HepG2 (cell line): Measurements from ENCODE around the gene CCDC77. TPM values are rescaled to one million over a fixed set of nuclear protein-coding genes. Genes with fewer than 3 reads are reported as not detected.

Source experiments
- ETV5 ChIP-seq: IDR thresholded peaks from 2 replicates; pipeline ENCODE4 v1.6.1; 2018; ENCODE audit warnings: missing biosample characterization, missing genetic modification reagents, inconsistent platforms, borderline replicate concordance
- HNF4G ChIP-seq, 2 experiments: sonication (generic) in 1 of 2; formaldehyde crosslinking in 1 of 2; IDR thresholded peaks; 2 replicates each; pipeline versions ENCODE4 v1.4.0 to v1.6.1; 2011 to 2020; ENCODE audit warnings: borderline replicate concordance in 2 of 2, low read depth in 2 of 2, mild to moderate bottlenecking in 2 of 2, low read length in 1 of 2, missing genetic modification reagents in 1 of 2, moderate library complexity in 1 of 2
- IKZF1 ChIP-seq: fragments of 450-650 bp; IDR thresholded peaks from 2 replicates; pipeline ENCODE4 v1.7.1; 2016
- KDM3A ChIP-seq: IDR thresholded peaks from 2 replicates; pipeline ENCODE4 v1.6.1; 2018; ENCODE audit warnings: low read depth, missing compliant biosample characterization
- RARA ChIP-seq: IDR thresholded peaks from 2 replicates; pipeline ENCODE4 v1.6.1; 2016; ENCODE audit warnings: missing genetic modification reagents, missing compliant biosample characterization
- WIZ ChIP-seq: sonication (generic); formaldehyde crosslinking; IDR thresholded peaks from 2 replicates; pipeline ENCODE4 v1.5.1; 2020; ENCODE audit warnings: mild to moderate bottlenecking, missing genetic modification reagents
- ZNF251 ChIP-seq: sonication (generic); formaldehyde crosslinking; IDR thresholded peaks from 2 replicates; pipeline ENCODE4 v1.9.0; 2021; ENCODE audit warnings: mild to moderate bottlenecking, missing genetic modification reagents
- ZNF263 ChIP-seq: sonication (generic); formaldehyde crosslinking; IDR thresholded peaks from 2 replicates; pipeline ENCODE4 v1.4.0; 2020; ENCODE audit warnings: missing genetic modification reagents
- ZNF282 ChIP-seq: fragments of 450-650 bp; IDR thresholded peaks from 2 replicates; pipeline ENCODE4 v1.6.1; 2018; ENCODE audit not compliant: partially characterized antibody
- ZNF460 ChIP-seq: sonication (generic); formaldehyde crosslinking; IDR thresholded peaks from 2 replicates; pipeline ENCODE4 v1.5.1; 2020; ENCODE audit warnings: missing genetic modification reagents, mild to moderate bottlenecking, borderline replicate concordance
- ZNF556 ChIP-seq: sonication (generic); formaldehyde crosslinking; IDR thresholded peaks from 2 replicates; pipeline ENCODE4 v1.4.0; 2020; ENCODE audit warnings: mild to moderate bottlenecking, missing genetic modification reagents, borderline replicate concordance
- ZNF644 ChIP-seq: IDR thresholded peaks from 2 replicates; pipeline ENCODE4 v1.6.1; 2016; ENCODE audit warnings: low read depth
- ZNF773 ChIP-seq: sonication (generic); formaldehyde crosslinking; IDR thresholded peaks from 2 replicates; pipeline ENCODE4 v1.4.0; 2020; ENCODE audit warnings: missing genetic modification reagents, borderline replicate concordance
- ZNF891 ChIP-seq: sonication (generic); formaldehyde crosslinking; IDR thresholded peaks from 2 replicates; pipeline ENCODE4 v1.5.0; 2020; ENCODE audit warnings: mild to moderate bottlenecking, missing genetic modification reagents
- ZSCAN29 ChIP-seq: sonication (generic); formaldehyde crosslinking; conservative IDR thresholded peaks from 2 replicates; pipeline ENCODE4 v1.4.0; 2020; ENCODE audit warnings: mild to moderate bottlenecking, missing genetic modification reagents
- polyA plus RNA-seq, 8 experiments: library from polyadenylated mRNA; depleted of rRNA in 3 of 8; stranded (reverse) in 7 of 8; unstranded in 1 of 8; fragments of >200 nt; fragmentation: Illumina TruSeq in 4 of 8; extraction: Trizol in 4 of 8; gene quantifications; 2 replicates each; pipeline versions ENCODE4 v1.2.1 to v1.2.3, GENCODE V29; 2011 to 2016; ENCODE audit warnings: low read depth in 4 of 8, missing spikeins in 1 of 8, mixed read lengths in 1 of 8; ENCODE audit not compliant: insufficient read depth in 1 of 8
- total RNA-seq, 5 experiments: library from RNA; depleted of rRNA; stranded (reverse); fragments of >200 nt; fragmentation: Illumina TruSeq; extraction: Trizol; gene quantifications; 2 replicates each; pipeline ENCODE4 v1.2.3, GENCODE V29; 2016; ENCODE audit warnings: low read depth in 1 of 5
- TF ChIP-seq, protein P1 (sequence below): sonication (generic); formaldehyde crosslinking; IDR thresholded peaks from 2 replicates; pipeline ENCODE4 v1.5.1; 2020; ENCODE audit warnings: mild to moderate bottlenecking, missing genetic modification reagents, moderate library complexity
- TF ChIP-seq, protein P2 (sequence below): sonication (generic); formaldehyde crosslinking; IDR thresholded peaks from 2 replicates; pipeline ENCODE4 v1.9.0; 2021; ENCODE audit warnings: missing genetic modification reagents, borderline replicate concordance
- TF ChIP-seq, protein P3 (sequence below): sonication (generic); formaldehyde crosslinking; IDR thresholded peaks from 2 replicates; pipeline ENCODE4 v1.4.0; 2020; ENCODE audit warnings: mild to moderate bottlenecking, missing genetic modification reagents, borderline replicate concordance
- TF ChIP-seq, protein P4 (sequence below): sonication (generic); formaldehyde crosslinking; IDR thresholded peaks from 2 replicates; pipeline ENCODE4 v1.5.0; 2020; ENCODE audit warnings: mild to moderate bottlenecking, missing genetic modification reagents, borderline replicate concordance

The CCDC77 gene
- total and polyA plus RNA-seq, 2 of the 13 experiments (the other 11 are each of a cell fraction or from before 2014, with no cell fraction given), result 6.4 to 16.4 TPM

DNA sequence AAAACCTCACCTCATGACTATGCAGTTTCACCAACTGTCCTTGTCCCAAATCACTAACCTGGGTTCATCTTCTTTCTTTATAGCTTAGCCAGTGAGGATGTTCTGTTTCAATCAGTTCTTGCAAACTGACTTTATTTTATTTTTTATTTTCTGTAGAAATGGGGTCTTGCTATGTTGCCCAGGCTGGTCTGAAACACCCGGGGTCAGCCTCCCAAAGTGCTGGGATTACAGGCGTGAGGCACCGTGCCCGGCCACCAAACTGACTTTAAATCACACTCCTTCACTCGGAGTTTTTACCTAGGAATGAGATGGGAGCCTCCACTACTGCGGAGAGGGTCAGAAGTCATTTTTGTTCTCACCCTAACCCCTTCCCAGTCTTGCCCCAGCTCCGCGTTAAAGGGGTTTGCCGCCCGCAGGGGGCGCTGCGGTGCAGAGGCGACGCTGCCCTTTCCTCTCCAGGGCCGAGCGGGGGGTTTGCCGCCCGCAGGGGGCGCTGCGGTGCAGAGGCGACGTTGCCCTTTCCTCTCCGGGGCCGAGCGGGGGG, 51.3 kb downstream of the CCDC77 start (continued):
- no peak for TF ChIP-seq ZSCAN29
- TF ChIP-seq, protein P1, sequence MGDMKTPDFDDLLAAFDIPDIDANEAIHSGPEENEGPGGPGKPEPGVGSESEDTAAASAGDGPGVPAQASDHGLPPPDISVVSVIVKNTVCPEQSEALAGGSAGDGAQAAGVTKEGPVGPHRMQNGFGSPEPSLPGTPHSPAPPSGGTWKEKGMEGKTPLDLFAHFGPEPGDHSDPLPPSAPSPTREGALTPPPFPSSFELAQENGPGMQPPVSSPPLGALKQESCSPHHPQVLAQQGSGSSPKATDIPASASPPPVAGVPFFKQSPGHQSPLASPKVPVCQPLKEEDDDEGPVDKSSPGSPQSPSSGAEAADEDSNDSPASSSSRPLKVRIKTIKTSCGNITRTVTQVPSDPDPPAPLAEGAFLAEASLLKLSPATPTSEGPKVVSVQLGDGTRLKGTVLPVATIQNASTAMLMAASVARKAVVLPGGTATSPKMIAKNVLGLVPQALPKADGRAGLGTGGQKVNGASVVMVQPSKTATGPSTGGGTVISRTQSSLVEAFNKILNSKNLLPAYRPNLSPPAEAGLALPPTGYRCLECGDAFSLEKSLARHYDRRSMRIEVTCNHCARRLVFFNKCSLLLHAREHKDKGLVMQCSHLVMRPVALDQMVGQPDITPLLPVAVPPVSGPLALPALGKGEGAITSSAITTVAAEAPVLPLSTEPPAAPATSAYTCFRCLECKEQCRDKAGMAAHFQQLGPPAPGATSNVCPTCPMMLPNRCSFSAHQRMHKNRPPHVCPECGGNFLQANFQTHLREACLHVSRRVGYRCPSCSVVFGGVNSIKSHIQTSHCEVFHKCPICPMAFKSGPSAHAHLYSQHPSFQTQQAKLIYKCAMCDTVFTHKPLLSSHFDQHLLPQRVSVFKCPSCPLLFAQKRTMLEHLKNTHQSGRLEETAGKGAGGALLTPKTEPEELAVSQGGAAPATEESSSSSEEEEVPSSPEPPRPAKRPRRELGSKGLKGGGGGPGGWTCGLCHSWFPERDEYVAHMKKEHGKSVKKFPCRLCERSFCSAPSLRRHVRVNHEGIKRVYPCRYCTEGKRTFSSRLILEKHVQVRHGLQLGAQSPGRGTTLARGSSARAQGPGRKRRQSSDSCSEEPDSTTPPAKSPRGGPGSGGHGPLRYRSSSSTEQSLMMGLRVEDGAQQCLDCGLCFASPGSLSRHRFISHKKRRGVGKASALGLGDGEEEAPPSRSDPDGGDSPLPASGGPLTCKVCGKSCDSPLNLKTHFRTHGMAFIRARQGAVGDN (CRISPR knock-in tag), result peak; percentile 42; the same call in 1 of the 2 replicates
- no peak for TF ChIP-seq WIZ (CRISPR knock-in tag)
- TF ChIP-seq ZNF263, result no peak
- no peak for TF ChIP-seq HNF4G (IDR thresholded peaks at IDR 0.05; ENCODE audit: borderline replicate concordance, low read depth, low read length)
- TF ChIP-seq HNF4G (CRISPR knock-in tag; IDR thresholded peaks at IDR 0.05; ENCODE audit: borderline replicate concordance, low read depth), result no peak
- TF ChIP-seq ZNF460, result no peak
- no peak for TF ChIP-seq ZNF773
- TF ChIP-seq, protein P2, sequence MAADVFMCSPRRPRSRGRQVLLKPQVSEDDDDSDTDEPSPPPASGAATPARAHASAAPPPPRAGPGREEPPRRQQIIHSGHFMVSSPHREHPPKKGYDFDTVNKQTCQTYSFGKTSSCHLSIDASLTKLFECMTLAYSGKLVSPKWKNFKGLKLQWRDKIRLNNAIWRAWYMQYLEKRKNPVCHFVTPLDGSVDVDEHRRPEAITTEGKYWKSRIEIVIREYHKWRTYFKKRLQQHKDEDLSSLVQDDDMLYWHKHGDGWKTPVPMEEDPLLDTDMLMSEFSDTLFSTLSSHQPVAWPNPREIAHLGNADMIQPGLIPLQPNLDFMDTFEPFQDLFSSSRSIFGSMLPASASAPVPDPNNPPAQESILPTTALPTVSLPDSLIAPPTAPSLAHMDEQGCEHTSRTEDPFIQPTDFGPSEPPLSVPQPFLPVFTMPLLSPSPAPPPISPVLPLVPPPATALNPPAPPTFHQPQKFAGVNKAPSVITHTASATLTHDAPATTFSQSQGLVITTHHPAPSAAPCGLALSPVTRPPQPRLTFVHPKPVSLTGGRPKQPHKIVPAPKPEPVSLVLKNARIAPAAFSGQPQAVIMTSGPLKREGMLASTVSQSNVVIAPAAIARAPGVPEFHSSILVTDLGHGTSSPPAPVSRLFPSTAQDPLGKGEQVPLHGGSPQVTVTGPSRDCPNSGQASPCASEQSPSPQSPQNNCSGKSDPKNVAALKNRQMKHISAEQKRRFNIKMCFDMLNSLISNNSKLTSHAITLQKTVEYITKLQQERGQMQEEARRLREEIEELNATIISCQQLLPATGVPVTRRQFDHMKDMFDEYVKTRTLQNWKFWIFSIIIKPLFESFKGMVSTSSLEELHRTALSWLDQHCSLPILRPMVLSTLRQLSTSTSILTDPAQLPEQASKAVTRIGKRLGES (CRISPR knock-in tag), result no peak
- TF ChIP-seq, protein P3, sequence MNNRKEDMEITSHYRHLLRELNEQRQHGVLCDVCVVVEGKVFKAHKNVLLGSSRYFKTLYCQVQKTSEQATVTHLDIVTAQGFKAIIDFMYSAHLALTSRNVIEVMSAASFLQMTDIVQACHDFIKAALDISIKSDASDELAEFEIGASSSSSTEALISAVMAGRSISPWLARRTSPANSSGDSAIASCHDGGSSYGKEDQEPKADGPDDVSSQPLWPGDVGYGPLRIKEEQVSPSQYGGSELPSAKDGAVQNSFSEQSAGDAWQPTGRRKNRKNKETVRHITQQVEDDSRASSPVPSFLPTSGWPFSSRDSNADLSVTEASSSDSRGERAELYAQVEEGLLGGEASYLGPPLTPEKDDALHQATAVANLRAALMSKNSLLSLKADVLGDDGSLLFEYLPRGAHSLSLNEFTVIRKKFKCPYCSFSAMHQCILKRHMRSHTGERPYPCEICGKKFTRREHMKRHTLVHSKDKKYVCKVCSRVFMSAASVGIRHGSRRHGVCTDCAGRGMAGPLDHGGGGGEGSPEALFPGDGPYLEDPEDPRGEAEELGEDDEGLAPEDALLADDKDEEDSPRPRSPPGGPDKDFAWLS (CRISPR knock-in tag), result no peak
- no peak for TF ChIP-seq ETV5 (CRISPR knock-in tag)
- no peak for TF ChIP-seq ZNF556
- TF ChIP-seq IKZF1, result no peak
- TF ChIP-seq RARA (CRISPR knock-in tag), result no peak
- TF ChIP-seq ZNF644 (CRISPR knock-in tag), result no peak
- TF ChIP-seq ZNF251 (CRISPR knock-in tag), result no peak
- TF ChIP-seq KDM3A (CRISPR knock-in tag), result no peak
- TF ChIP-seq, protein P4, sequence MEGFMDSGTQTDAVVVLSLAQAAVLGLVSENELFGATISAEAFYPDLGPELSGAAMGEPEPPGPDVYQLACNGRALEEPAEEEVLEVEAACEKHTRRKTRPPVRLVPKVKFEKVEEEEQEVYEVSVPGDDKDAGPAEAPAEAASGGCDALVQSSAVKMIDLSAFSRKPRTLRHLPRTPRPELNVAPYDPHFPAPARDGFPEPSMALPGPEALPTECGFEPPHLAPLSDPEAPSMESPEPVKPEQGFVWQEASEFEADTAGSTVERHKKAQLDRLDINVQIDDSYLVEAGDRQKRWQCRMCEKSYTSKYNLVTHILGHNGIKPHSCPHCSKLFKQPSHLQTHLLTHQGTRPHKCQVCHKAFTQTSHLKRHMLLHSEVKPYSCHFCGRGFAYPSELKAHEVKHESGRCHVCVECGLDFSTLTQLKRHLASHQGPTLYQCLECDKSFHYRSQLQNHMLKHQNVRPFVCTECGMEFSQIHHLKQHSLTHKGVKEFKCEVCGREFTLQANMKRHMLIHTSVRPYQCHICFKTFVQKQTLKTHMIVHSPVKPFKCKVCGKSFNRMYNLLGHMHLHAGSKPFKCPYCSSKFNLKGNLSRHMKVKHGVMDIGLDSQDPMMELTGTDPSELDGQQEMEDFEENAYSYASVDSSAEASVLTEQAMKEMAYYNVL (CRISPR knock-in tag), result no peak
- TF ChIP-seq ZNF282, result no peak
- no peak for TF ChIP-seq ZNF891 (CRISPR knock-in tag)
